Measurements from ENCODE around the gene GPR157. TPM values are rescaled to one million over a fixed set of nuclear protein-coding genes. Genes with fewer than 3 reads are reported as not detected.
"Not testable (repeated sequence)": the region's sequence is repeated elsewhere in the genome, so short reads cannot be mapped to it uniquely, and the experiment has no call there.

GPR157 gene
- total and polyA plus RNA-seq, 8 donors: 0.15 to 16.5 (median 4.5) TPM

DNA sequence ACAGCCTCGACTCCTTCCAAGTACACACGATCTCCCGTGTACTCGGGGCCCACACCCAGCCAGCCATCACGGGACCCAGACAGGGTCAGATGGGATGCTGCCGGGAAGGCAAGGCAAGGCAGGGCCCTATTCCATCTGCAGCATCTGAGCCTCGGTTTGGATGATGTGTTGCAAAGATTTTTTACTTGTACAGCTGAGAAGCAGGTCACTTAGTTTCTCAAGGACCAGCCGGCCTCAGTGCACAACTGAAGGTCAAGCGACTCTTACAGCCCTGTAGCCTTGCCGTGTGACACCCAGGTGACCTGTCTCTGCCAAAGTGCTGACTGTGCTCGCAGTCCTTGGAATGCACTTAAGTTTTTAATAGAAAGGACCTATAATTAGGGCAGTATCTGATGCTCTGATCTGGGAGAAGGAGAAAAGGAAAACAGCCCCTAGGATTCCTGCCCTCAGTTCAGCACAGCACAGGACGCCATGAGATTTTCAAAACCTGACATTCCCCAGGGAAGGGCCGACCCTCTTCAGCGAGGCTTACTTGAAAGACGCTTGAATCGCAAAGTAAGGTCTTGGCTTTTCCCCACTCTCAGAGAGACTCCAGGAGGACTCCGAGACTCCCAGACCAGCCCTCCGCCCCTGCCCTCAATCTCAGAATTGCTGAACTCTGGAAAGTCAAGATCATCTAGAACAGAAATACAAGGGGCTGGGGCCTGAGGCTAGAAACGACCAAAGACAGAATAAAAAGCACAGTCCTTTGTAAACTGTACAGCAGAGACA is 1.3 kb downstream of the GPR157 start:
- TF ChIP-seq POLR2A (IDR thresholded peaks at IDR 0.05): no peak
- TF ChIP-seq POLR2AphosphoS5 (IDR thresholded peaks at IDR 0.05): no peak
- no peak for TF ChIP-seq EP300 (IDR thresholded peaks at IDR 0.05)
- TF ChIP-seq, protein P1, sequence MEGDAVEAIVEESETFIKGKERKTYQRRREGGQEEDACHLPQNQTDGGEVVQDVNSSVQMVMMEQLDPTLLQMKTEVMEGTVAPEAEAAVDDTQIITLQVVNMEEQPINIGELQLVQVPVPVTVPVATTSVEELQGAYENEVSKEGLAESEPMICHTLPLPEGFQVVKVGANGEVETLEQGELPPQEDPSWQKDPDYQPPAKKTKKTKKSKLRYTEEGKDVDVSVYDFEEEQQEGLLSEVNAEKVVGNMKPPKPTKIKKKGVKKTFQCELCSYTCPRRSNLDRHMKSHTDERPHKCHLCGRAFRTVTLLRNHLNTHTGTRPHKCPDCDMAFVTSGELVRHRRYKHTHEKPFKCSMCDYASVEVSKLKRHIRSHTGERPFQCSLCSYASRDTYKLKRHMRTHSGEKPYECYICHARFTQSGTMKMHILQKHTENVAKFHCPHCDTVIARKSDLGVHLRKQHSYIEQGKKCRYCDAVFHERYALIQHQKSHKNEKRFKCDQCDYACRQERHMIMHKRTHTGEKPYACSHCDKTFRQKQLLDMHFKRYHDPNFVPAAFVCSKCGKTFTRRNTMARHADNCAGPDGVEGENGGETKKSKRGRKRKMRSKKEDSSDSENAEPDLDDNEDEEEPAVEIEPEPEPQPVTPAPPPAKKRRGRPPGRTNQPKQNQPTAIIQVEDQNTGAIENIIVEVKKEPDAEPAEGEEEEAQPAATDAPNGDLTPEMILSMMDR (IDR thresholded peaks at IDR 0.05): no peak
- WGBS, 5 donors: 39 to 63% (median 48%) methylated on average over 19 of the region's 19 CpGs
- no peak for DNase-seq
- peak overlapping the region; percentile 16 to 92 (median 88) for H3K27ac ChIP-seq
- intact Hi-C loops (cut with DNase I; ENCODE audit: low total_unique reads): no loop called here
- peak overlapping the region; percentile 69 to 79 (median 76) for H3K4me3 ChIP-seq
- no peaks in the 10 kb centered on the region for H3K27me3 ChIP-seq
- no peaks in the 10 kb centered on the region for H3K9me3 ChIP-seq
- H3K4me1 ChIP-seq: peaks cover 17 to 41% (median 30%) of the 10 kb centered on the region in 4 donors
- no peaks in the 10 kb centered on the region for H3K36me3 ChIP-seq

DNA sequence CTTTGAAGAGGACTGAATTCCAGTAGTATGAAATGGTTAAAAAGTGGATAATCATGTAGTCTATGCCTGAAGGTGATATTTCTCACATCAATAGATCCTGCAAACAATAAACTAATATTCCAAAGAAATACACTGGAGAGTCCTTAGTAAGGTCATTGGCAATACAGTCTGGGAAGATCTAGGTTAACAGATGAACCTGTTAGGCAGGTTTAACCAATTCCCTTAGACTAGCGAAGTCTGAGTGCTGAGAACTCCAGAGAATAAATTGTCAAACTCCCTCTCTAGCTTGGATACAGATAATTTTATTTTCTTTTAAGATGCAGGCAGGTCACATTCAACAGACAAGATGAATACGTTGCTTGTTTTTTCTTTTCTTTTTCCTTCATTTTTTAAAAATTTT is 2.4 kb downstream of the GPR157 start:
- WGBS, 5 donors: 45 to 75% (median 67%) methylated on average over 2 of the region's 2 CpGs
- no peaks in the 10 kb centered on the region for H3K9me3 ChIP-seq
- H3K27ac ChIP-seq: peak overlapping the region in 1 of 5 donors; percentile 91
- H3K36me3 ChIP-seq: no peaks in the 10 kb centered on the region
- no peak overlapping the region for H3K4me3 ChIP-seq
- peaks cover 17 to 41% (median 30%) of the 10 kb centered on the region in 4 donors for H3K4me1 ChIP-seq
- no peaks in the 10 kb centered on the region for H3K27me3 ChIP-seq
- intact Hi-C loops (cut with DNase I; ENCODE audit: low total_unique reads): no loop called here
- DNase-seq: peak in 1 of 2 donors; percentile 47
- TF ChIP-seq EP300 (IDR thresholded peaks at IDR 0.05): no peak

DNA sequence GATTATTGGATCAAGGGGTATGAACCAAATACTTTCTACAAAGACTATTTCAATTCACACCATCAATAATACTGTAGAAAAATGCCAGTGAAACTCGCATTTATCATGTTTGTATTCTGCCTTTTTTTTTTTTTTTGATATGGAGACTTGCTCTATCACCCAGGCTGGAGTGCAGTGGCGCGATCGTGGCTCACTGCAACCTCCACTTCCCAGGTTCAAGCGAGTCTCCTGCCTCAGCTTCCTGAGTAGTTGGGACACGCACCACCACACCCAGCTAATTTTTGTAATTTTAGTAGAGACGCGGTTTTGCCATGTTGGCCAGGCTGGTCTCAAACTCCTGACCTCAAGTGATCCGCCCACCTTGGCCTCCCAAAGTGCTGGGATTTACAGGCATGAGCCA is 3.1 kb downstream of the GPR157 start:
- WGBS, 5 donors: 43 to 74% (median 57%) methylated on average over 9 of the region's 9 CpGs
- H3K27ac ChIP-seq; H3K36me3 ChIP-seq; H3K9me3 ChIP-seq; H3K4me3 ChIP-seq; intact Hi-C loops (cut with DNase I; ENCODE audit: low total_unique reads); H3K27me3 ChIP-seq; DNase-seq: not testable (repeated sequence)
- peaks cover 17 to 41% (median 30%) of the 10 kb centered on the region in 4 donors for H3K4me1 ChIP-seq

DNA sequence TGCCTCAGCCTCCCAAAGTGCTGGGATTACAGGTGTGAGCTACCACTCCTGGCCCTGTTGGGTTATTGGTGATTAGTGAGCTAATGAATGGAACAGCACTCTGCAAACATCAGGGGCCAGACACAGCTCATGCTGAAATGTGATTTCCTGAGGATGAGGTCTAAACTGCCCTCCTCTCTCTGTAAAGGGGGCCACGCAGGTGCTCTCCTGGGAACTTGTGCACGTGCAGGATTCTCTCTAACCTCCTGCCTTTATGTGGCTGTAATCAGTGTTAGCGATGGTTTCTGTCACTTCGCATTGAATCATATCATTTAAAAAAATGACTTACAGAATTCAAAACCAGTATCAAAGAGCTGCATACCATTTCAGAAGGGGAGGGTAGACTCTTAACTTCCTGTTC is 3.6 kb downstream of the GPR157 start:
- no peak for DNase-seq

DNA sequence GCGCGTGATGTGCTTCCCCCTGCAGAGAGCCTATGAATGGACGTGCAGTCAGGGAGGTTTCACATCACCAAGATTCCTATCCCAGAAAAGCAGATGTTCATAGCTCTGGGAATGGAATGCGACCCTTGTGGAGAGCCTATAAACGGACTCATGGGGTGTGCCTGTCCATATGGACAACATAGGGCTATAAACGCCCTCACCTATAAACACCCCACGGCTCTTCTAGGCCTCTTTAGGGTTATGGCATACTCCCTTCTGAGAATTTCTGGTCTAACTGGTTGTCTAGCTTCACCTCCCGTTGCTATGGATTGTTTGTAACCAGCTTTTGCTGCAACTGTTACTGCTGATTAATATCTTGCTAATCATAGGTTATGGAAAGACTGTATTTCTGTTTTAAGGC is 4.5 kb downstream of the GPR157 start:
- Histone ChIP-seq H3K36me3 (peaks cover 0 to 15% (median 7%) of the 10 kb centered on the region in 4 donors), H3K4me1 (peaks cover 17 to 37% (median 24%) of the 10 kb centered on the region in 4 donors)
- H3K4me3 ChIP-seq; H3K27ac ChIP-seq; H3K9me3 ChIP-seq; DNase-seq; intact Hi-C loops (cut with DNase I; ENCODE audit: low total_unique reads); H3K27me3 ChIP-seq: not testable (repeated sequence)
- WGBS, 5 donors: 69 to 84% (median 76%) methylated on average over 5 to 8 of the region's 8 CpGs

More for the DNA sequence above, 3.6 kb downstream of the GPR157 start:
- TF ChIP-seq, protein P1 (IDR thresholded peaks at IDR 0.05): no peak
- no peak for TF ChIP-seq POLR2AphosphoS5 (IDR thresholded peaks at IDR 0.05)
- no peak for TF ChIP-seq POLR2A (IDR thresholded peaks at IDR 0.05)
- no peak for TF ChIP-seq EP300 (IDR thresholded peaks at IDR 0.05)
- WGBS, 5 donors: 28 to 56% (median 45%) methylated on average over 3 to 4 of the region's 4 CpGs
- Histone ChIP-seq H3K36me3 (peaks cover 0 to 8% (median 5%) of the 10 kb centered on the region in 4 donors), H3K9me3 (no peaks in the 10 kb centered on the region), H3K27me3 (no peaks in the 10 kb centered on the region), H3K4me1 (peaks cover 17 to 41% (median 30%) of the 10 kb centered on the region in 4 donors), H3K27ac (no peak overlapping the region), H3K4me3 (no peak overlapping the region)
- intact Hi-C loops (cut with DNase I; ENCODE audit: low total_unique reads): no loop called here

DNA sequence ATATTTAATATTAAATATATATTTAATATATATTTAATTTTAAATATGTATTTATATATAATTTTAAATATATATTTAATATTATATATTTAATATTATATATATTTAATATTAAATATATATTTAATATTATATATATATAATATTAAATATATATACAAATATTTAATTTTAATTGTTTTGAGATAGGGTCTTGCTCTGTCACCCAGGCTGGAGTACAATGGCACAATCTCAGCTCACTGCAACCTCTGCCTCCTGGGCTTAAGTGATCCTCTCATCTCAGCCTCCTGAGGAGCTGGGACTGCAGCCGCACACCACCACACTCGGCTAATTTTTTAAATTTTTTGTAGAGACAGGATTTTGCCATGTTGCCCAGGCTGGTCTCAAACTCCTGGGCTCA is 5.2 kb downstream of the GPR157 start:
- DNase-seq; H3K27ac ChIP-seq; H3K4me3 ChIP-seq; H3K9me3 ChIP-seq; intact Hi-C loops (cut with DNase I; ENCODE audit: low total_unique reads); H3K27me3 ChIP-seq: not testable (repeated sequence)
- H3K4me1 ChIP-seq: peaks cover 17 to 36% (median 23%) of the 10 kb centered on the region in 4 donors
- peaks cover 0 to 22% (median 7%) of the 10 kb centered on the region in 4 donors for H3K36me3 ChIP-seq
- WGBS, 5 donors: 94 to 99% (median 98%) methylated on average over 2 of the region's 2 CpGs
